ENCODE data around the gene FANCB. TPM values are rescaled to one million over a fixed set of nuclear protein-coding genes. Genes with fewer than 3 reads are reported as not detected.

Gene FANCB
- total RNA-seq, 1 donor from 2014 or later, result 4.0 TPM

DNA sequence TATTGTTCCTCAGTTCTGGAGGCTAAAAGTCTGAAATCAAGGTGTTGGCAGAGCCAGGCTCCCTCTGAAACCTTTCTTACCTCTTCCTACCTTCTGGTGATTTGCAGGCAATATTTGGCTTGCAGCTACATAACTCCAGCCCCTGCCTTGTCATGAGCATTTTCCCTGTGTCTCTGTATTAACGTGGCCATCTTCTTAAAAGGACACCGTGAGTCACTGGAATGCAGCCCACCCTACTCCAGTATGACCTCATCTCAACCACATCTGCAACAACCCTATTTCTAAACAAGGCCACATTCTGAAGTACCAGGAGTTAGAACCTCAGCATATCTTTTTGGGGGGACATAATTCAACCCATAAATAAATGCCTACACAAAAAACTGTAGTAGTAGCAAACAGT lies 40.7 kb downstream of the FANCB start:
- no peaks in the 10 kb centered on the region for H3K9me3 Mint-ChIP-seq

DNA sequence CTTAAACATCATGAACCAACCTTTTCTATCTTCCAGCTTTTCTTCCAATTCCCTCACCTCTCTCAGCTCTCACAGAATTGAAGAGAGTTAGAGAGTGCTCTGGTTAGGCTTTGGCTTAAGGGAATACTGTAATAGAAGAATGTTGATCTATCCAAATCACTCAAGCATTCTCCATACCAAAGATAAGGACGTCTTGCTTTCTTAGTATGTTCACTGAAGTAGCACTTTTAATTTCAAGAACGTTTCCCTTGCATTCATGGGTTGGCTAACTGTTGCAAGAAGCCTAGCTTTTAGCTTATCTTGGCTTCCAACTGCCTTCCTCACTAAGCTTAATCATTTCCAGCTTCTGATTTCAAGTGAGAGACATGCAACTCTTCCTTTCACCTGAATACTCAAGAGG lies 43.2 kb downstream of the FANCB start:
- DNase-seq, result no peak
- Mint-ChIP-seq H3K9me3 (no peaks in the 10 kb centered on the region), H3K36me3 (ENCODE audit: low read depth) (peaks cover 2% of the 10 kb centered on the region), H3K27ac (no peak overlapping the region), H3K4me3 (no peak overlapping the region), H3K27me3 (no peaks in the 10 kb centered on the region), H3K4me1 (no peaks in the 10 kb centered on the region)
- CTCF ChIA-PET, result no interaction called here
- no peak for ATAC-seq (ENCODE audit: low read depth)
- intact Hi-C loops (cut with micrococcal nuclease), result no loop called here
- TF ChIP-seq, protein P1, sequence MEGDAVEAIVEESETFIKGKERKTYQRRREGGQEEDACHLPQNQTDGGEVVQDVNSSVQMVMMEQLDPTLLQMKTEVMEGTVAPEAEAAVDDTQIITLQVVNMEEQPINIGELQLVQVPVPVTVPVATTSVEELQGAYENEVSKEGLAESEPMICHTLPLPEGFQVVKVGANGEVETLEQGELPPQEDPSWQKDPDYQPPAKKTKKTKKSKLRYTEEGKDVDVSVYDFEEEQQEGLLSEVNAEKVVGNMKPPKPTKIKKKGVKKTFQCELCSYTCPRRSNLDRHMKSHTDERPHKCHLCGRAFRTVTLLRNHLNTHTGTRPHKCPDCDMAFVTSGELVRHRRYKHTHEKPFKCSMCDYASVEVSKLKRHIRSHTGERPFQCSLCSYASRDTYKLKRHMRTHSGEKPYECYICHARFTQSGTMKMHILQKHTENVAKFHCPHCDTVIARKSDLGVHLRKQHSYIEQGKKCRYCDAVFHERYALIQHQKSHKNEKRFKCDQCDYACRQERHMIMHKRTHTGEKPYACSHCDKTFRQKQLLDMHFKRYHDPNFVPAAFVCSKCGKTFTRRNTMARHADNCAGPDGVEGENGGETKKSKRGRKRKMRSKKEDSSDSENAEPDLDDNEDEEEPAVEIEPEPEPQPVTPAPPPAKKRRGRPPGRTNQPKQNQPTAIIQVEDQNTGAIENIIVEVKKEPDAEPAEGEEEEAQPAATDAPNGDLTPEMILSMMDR (IDR thresholded peaks at IDR 0.05), result no peak
- POLR2A ChIA-PET, result no interaction called here

More for the DNA sequence above, 40.7 kb downstream of the FANCB start:
- Mint-ChIP-seq H3K36me3 (ENCODE audit: low read depth) (peaks cover 13% of the 10 kb centered on the region), H3K4me3 (no peak overlapping the region), H3K27me3 (no peaks in the 10 kb centered on the region), H3K27ac (no peak overlapping the region), H3K4me1 (no peaks in the 10 kb centered on the region)
- POLR2A ChIA-PET, result no interaction called here
- CTCF ChIA-PET, result no interaction called here
- ATAC-seq (ENCODE audit: low read depth) (no peak), DNase-seq (no peak)
- TF ChIP-seq, protein P1 (IDR thresholded peaks at IDR 0.05), result no peak
- intact Hi-C loops (cut with micrococcal nuclease), result no loop called here

DNA sequence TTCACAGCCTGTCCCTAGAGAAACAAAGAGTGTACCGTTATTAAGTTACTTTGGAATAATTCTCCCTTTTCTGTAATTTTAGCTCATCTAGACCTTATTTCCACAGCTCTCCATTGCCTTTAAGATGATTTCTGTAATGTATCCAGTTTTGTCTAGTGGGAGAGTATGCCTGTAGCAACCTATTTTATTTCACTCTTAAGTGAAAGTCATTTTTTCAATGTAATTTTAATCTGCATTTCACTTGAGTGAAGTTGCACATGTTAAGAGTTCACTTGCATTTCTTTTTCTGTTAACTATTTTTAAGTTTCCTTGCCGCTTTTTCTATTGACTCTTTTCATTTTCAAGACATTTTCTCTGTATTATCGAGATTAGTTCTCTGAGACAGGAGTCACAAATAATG lies 46.5 kb downstream of the FANCB start:
- no peaks in the 10 kb centered on the region for H3K9me3 Mint-ChIP-seq
- ATAC-seq (ENCODE audit: low read depth) (no peak), DNase-seq (no peak)
- no peak overlapping the region for H3K4me3 Mint-ChIP-seq
- no peaks in the 10 kb centered on the region for H3K36me3 Mint-ChIP-seq (ENCODE audit: low read depth)
- ChIA-PET CTCF (no interaction called here), POLR2A (no interaction called here)
- intact Hi-C loops (cut with micrococcal nuclease), result no loop called here
- H3K27ac Mint-ChIP-seq, result no peak overlapping the region
- H3K4me1 Mint-ChIP-seq, result no peaks in the 10 kb centered on the region
- TF ChIP-seq, protein P1 (IDR thresholded peaks at IDR 0.05), result no peak
- H3K27me3 Mint-ChIP-seq, result no peaks in the 10 kb centered on the region

DNA sequence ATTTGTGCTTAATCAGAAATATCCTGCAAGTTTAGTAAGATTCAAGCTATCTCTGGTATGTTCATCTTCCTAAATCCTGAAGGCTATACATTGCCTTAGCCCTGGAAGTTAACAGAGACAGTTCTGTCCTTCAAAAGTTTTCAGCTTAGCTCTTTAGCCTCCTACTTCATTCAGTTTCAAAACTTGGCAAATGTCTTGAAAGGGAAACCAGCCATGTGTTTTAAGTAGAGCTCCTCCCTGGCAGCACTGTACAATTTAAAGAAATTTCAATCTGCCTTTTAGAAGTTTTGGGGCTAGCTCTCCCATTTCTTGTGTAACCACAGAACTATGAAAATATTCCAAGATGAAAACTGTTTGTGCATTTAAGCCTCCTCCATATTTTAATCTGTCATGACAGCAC lies 47.0 kb downstream of the FANCB start:
- intact Hi-C loops (cut with micrococcal nuclease), result no loop called here
- no peaks in the 10 kb centered on the region for H3K9me3 Mint-ChIP-seq

DNA sequence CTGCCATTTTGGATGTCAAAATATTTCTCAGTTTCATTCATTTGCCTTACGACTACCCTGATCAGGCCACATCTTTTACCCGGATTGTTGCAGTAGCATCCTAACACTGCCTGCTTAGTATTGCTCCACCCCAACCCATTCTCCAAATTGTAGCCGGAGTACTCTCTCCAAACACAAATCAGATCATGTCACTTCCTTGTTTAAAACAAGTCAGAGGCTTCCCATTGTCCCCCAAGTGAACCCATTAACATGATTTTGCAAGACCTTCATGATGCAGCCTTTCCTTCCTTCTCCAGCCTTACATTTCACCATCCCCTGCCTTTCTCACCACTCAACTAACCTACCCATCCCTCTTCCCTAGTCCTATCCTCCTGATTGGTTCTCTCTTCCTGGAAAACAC lies 53.1 kb downstream of the FANCB start:
- CTCF ChIA-PET, result no interaction called here
- no peak for ATAC-seq (ENCODE audit: low read depth)

More for the DNA sequence above, 47.0 kb downstream of the FANCB start:
- Mint-ChIP-seq H3K4me3 (no peak overlapping the region), H3K27me3 (no peaks in the 10 kb centered on the region), H3K4me1 (no peaks in the 10 kb centered on the region), H3K27ac (no peak overlapping the region), H3K36me3 (ENCODE audit: low read depth) (no peaks in the 10 kb centered on the region)
- ChIA-PET POLR2A (no interaction called here), CTCF (no interaction called here)
- ATAC-seq (ENCODE audit: low read depth) (no peak), DNase-seq (no peak)
- TF ChIP-seq, protein P1 (IDR thresholded peaks at IDR 0.05), result no peak

More for the DNA sequence above, 53.1 kb downstream of the FANCB start:
- POLR2A ChIA-PET, result no interaction called here
- intact Hi-C loops (cut with micrococcal nuclease), result no loop called here
- Mint-ChIP-seq H3K4me3 (no peak overlapping the region), H3K36me3 (ENCODE audit: low read depth) (no peaks in the 10 kb centered on the region), H3K4me1 (no peaks in the 10 kb centered on the region), H3K9me3 (peaks cover 2% of the 10 kb centered on the region), H3K27ac (no peak overlapping the region), H3K27me3 (no peaks in the 10 kb centered on the region)
- DNase-seq, result no peak
- TF ChIP-seq, protein P1 (IDR thresholded peaks at IDR 0.05), result no peak

Data from activated B cell treated with CpG ODN at 0.5 μM for 24 hours (primary cell).